MG63 (cell line): ENCODE data around the gene NRAP. TPM values are rescaled to one million over a fixed set of nuclear protein-coding genes. Genes with fewer than 3 reads are reported as not detected.
A peak's percentile ranks its signal among the peaks of the same experiment; 100 is the strongest.

ENCODE experiments used
- DNase-seq: peaks from one replicate; pipeline ENCODE4 v3.0.0-alpha.2; 2020
- H3K27me3 ChIP-seq: fragments of 250-450 bp; sonication (Bioruptor Pico); 2 replicates; pipeline ENCODE4 v1.5.1; 2020; ENCODE audit warnings: mild to moderate bottlenecking, moderate library complexity
- H3K36me3 ChIP-seq: fragments of 250-450 bp; sonication (Bioruptor Pico); 2 replicates; pipeline ENCODE4 v1.5.1; 2020; ENCODE audit warnings: mild to moderate bottlenecking, moderate library complexity
- H3K4me3 ChIP-seq: fragments of 250-450 bp; sonication (Bioruptor Pico); 2 replicates; pipeline ENCODE4 v1.5.1; 2020; ENCODE audit warnings: mild to moderate bottlenecking, moderate library complexity
- H3K9me3 ChIP-seq: fragments of 250-450 bp; sonication (Bioruptor Pico); 2 replicates; pipeline ENCODE4 v1.5.1; 2020; ENCODE audit warnings: mild to moderate bottlenecking, moderate library complexity
- total RNA-seq: library from RNA; depleted of rRNA; stranded (reverse); fragments of >200 nt; shearing (Covaris generic); gene quantifications from 2 replicates; pipeline ENCODE4 v1.2.3, GENCODE V29; 2014; ENCODE audit warnings: low replicate concordance

The NRAP gene
- total RNA-seq, 1 experiment from 2014 or later = not detected

DNA sequence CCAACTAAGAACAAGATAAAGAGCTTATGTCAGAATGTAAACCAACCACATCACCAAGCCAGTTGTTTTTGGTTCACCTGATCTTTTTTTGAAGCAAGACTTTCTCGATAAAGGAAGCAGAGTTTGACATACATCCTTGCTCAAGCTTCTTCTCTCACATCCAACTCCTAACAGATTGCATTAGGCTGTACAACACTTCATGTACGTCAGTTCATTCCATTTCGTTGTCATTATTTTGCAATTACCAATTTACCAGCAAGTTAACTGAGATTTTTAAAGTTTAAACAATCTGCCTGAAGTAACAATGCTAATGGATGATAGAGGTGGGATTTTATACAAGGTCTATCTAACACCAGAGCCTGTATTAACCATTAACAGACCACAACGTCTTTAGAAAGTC is 41.0 kb downstream of the NRAP start:
- DNase-seq = no peak
- Histone ChIP-seq H3K27me3 (peaks cover 8% of the 10 kb centered on the region), H3K9me3 (no peaks in the 10 kb centered on the region), H3K4me3 (no peak overlapping the region), H3K36me3 (no peaks in the 10 kb centered on the region)

DNA sequence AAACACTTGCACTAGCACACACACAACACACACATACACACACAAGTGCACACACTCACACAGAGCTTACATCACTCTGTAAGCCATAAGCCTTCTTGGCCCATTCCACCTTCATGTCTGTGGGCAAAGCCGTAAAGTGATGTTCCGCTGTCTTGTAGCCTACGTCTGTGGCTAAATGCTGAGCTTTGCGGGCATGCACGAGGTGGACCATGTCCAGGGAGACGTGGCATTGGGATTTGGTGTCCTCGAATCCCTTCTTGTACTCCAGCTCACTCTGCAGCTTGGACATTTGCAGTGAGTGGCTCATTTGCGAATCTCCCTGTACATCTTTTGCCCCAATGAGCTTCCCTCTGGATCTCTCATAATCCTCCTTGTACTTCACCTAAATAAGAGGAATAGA is 42.0 kb downstream of the NRAP start:
- H3K36me3 ChIP-seq = no peaks in the 10 kb centered on the region
- DNase-seq = no peak
- no peak overlapping the region for H3K4me3 ChIP-seq
- no peaks in the 10 kb centered on the region for H3K9me3 ChIP-seq
- H3K27me3 ChIP-seq = peaks cover 6% of the 10 kb centered on the region

DNA sequence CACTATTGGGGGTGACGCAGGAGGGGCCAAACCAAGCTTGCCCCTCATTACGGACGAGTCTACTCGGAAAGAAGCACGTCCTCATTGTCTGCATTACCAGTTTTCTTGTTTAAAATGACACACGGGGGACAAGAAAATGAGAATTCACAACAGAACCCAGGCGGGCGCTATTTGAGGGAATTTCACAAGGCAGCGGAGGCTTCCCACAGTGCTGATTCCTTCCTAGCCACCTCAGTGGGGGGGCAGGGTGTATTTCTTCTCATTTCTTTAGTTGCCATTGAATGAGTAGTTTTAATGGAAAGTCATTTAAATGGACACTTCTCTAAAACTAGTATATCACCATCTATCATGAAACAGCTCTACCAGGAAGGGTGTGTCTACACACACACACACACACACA is 42.9 kb downstream of the NRAP start:
- DNase-seq = no peak
- H3K4me3 ChIP-seq = no peak overlapping the region
- no peaks in the 10 kb centered on the region for H3K36me3 ChIP-seq
- H3K9me3 ChIP-seq = no peaks in the 10 kb centered on the region
- H3K27me3 ChIP-seq = peaks cover 10% of the 10 kb centered on the region

DNA sequence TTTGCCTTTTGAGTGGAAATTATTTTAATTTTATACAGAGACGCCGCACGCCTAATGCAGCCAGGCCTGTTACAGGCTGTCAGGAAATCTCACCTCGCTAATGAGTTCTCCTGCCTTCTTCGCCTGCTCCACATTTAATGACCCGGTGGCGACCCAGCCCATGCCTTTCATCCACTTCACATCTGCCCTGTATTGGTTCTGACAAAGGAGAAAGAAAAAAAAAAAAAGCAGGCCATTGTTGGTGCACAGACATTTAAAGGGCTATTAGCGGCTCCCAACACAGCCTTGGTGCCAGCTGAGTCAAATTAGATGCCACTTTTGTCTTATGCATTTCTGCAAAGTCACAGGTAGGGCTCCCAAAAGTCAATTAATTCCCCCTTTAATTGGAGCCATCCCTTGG is 43.3 kb downstream of the NRAP start:
- Histone ChIP-seq H3K9me3 (no peaks in the 10 kb centered on the region), H3K27me3 (peaks cover 10% of the 10 kb centered on the region), H3K36me3 (no peaks in the 10 kb centered on the region), H3K4me3 (no peak overlapping the region)
- DNase-seq = no peak

- Histone ChIP-seq H3K4me3 (no peak overlapping the region), H3K9me3 (no peaks in the 10 kb centered on the region), H3K36me3 (no peaks in the 10 kb centered on the region), H3K27me3 (peaks cover 10% of the 10 kb centered on the region; the same call in 1 of the 2 replicates)
- no peak for DNase-seq
Observed at GRCh38 chr10:113619401-113619800, 44.4 kb downstream of the NRAP start.

DNA sequence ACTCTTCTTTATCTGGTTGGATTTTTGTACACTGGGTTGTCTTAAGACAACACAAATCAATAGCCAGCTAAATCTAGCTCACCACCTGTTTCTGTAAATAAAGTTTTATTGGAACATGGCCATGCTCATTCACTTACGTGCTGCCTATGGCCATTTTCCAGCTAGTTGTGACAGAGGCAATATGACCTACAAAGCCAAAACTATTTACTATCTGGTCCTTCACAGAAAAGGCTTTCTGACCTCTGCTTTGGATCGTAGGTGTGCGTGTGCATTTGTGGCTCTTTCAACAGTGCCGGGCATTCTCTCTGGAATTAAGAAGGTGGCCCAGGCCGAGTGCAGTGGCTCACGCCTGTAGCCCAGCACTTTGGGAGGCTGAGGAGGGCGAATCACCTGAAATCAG is 45.5 kb downstream of the NRAP start:
- Histone ChIP-seq H3K4me3 (no peak overlapping the region), H3K27me3 (peaks cover 7% of the 10 kb centered on the region; the same call in 1 of the 2 replicates), H3K9me3 (no peaks in the 10 kb centered on the region), H3K36me3 (no peaks in the 10 kb centered on the region)
- DNase-seq = no peak

DNA sequence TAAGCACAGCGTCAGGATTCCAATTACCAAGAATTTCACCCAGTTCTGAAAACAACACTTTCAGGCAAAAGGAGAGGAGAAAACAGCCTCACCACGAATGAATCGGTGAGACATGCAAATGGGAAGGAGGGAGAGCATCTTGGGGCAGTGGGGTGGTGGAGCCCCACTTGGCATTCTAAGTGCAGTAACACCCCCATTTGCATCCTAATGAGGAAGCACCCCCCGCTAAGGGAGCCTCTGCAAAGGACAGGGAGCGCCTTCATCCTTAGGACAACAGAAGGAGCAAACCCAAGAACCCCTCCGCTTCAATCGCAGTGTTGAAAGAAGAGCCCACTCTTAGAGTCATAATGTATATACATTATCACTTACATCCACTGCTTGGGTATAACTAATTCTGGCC is 46.8 kb downstream of the NRAP start:
- H3K27me3 ChIP-seq = peaks cover 7% of the 10 kb centered on the region; the same call in 1 of the 2 replicates
- H3K36me3 ChIP-seq = no peaks in the 10 kb centered on the region
- no peak for DNase-seq
- H3K4me3 ChIP-seq = no peak overlapping the region
- H3K9me3 ChIP-seq = no peaks in the 10 kb centered on the region

DNA sequence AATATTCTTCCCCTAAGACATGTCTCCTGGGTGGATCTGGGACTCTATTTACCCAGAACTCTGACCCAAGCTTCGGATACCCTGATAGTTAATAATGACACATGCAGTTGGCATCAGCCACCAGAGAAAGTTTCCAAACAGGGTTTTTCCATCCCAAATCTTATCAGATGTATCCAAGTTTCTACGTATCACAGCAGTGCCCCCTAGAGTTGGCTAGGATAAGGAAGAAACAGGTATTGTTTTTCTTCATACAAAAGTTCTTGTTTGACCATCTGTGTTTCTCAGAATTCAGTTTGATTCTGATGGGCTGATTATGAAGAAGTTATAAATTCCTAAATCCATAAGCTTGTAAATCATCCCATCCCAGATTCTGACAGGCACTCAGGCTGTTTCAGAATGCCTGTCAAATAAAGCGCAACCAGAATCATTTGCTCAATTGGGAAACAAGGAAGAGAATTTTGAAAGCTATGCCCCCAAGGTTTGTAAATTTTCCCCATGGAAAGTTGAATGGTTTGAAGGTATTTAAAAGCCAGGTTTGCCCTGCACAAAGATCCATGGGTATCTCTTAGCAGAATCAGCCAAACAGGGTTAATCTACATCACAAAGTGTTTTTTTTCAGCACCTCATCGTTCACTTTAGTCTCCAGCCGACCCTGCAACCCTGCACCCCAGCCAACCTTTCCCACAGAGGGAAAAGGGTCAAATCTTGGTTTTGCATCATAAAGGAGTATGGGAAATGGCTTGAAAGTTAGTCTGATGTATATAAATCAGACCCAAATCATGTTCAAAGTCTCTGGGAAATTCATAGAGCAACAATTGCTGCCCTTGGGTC is 47.4 kb downstream of the NRAP start:
- DNase-seq = no peak
- Histone ChIP-seq H3K9me3 (no peaks in the 10 kb centered on the region), H3K27me3 (peaks cover 6% of the 10 kb centered on the region; the same call in 1 of the 2 replicates), H3K4me3 (no peak overlapping the region), H3K36me3 (no peaks in the 10 kb centered on the region)

DNA sequence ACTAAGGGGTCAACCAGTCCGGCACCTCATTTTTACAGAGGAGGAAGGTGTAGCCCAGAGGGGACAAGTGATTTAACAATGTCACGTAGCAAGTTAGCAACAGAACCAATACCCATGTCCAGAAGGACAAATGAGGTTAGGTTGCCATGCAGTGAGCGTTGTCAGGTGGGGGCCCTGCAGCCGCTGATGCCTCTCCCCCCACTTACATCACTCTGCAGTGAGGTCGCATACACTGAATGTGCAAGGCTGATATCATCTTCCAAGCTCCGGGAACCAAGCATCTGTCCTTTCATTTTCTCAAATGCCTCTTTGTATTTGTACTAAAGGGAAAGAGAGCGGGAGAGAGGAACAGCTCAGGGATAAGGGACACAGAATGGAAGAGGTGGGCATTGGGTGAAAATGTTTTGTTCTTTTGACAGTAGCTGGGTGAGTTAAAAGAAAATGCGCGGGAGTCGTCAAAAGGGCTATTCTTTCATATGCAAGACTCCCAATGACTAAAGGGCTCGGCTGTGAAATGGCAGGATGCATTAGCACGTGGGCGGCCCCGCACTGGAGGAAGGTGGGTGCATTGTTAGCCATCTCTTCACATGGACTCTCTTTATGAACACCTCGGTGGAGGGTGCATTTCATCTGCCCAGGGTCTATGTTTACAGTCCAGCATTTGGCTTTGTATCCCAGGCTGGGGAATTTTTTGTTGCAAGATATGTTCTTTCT is 49.7 kb downstream of the NRAP start:
- Histone ChIP-seq H3K4me3 (no peak overlapping the region), H3K27me3 (peaks cover 6% of the 10 kb centered on the region; the same call in 1 of the 2 replicates), H3K36me3 (no peaks in the 10 kb centered on the region), H3K9me3 (no peaks in the 10 kb centered on the region)
- no peak for DNase-seq

GRCh38 chr10:113613427-113613826 is 50.4 kb downstream of the NRAP start:
- Histone ChIP-seq H3K4me3 (no peak overlapping the region), H3K9me3 (no peaks in the 10 kb centered on the region), H3K36me3 (no peaks in the 10 kb centered on the region), H3K27me3 (0 out of 2 replicates have a peak, but pooled peaks cover 6% of the 10 kb centered on the region)
- no peak for DNase-seq

GRCh38 chr10:113612154-113612553 is 51.7 kb downstream of the NRAP start:
- no peaks in the 10 kb centered on the region for H3K36me3 ChIP-seq
- no peak overlapping the region for H3K4me3 ChIP-seq

GRCh38 chr10:113610631-113611601 is 52.9 kb downstream of the NRAP start:
- no peak for DNase-seq
- no peaks in the 10 kb centered on the region for H3K36me3 ChIP-seq
- no peaks in the 10 kb centered on the region for H3K27me3 ChIP-seq
- no peak overlapping the region for H3K4me3 ChIP-seq
- H3K9me3 ChIP-seq = no peaks in the 10 kb centered on the region

More at GRCh38 chr10:113612154-113612553, 51.7 kb downstream of the NRAP start:
- peak; percentile 18 for DNase-seq
- Histone ChIP-seq H3K27me3 (0 out of 2 replicates have a peak, but pooled peaks cover 4% of the 10 kb centered on the region), H3K9me3 (no peaks in the 10 kb centered on the region)

GRCh38 chr10:113609704-113610108 is 54.1 kb downstream of the NRAP start:
- DNase-seq = no peak
- H3K27me3 ChIP-seq = no peaks in the 10 kb centered on the region
- no peak overlapping the region for H3K4me3 ChIP-seq
- H3K9me3 ChIP-seq = no peaks in the 10 kb centered on the region
- no peaks in the 10 kb centered on the region for H3K36me3 ChIP-seq

- no peaks in the 10 kb centered on the region for H3K36me3 ChIP-seq
- H3K4me3 ChIP-seq = no peak overlapping the region
- DNase-seq = no peak
- no peaks in the 10 kb centered on the region for H3K27me3 ChIP-seq
- no peaks in the 10 kb centered on the region for H3K9me3 ChIP-seq
Observed at GRCh38 chr10:113605268-113605978, 58.4 kb downstream of the NRAP start.

DNA sequence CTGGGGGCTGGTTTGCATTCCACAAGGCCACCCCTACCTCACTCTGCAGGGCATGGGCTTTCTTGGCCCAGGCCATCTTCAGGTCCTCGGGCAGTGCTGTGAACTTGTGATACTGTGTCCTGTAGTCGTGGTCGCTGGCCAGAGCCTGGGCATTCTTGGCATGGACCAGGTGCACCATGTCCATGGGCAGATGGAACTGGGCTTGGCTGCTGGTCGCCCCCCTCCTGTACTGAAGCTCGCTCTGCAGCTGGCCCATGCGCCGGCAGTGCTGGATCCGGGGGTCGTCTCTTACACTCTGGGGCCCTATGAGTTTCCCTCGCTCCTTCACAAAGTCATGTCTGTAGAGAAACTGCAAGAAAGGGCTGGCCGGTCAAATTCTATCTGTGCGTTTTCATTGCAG is 59.3 kb downstream of the NRAP start:
- H3K27me3 ChIP-seq = no peaks in the 10 kb centered on the region
- H3K36me3 ChIP-seq = no peaks in the 10 kb centered on the region
- H3K4me3 ChIP-seq = no peak overlapping the region
- DNase-seq = no peak
- no peaks in the 10 kb centered on the region for H3K9me3 ChIP-seq
